HG03442 (cell line): Measurements from ENCODE around the gene SHKBP1.
"Not testable (repeated sequence)": the region's sequence is repeated elsewhere in the genome, so short reads cannot be mapped to it uniquely, and the experiment has no call there.

ENCODE experiments used
- ATAC-seq: cut with Tn5 transposase; IDR thresholded peaks from one replicate; pipeline ENCODE4 v1.9.1; 2021; ENCODE audit warnings: mild to moderate bottlenecking, moderate library complexity; ENCODE audit not compliant: unreplicated experiment

The SHKBP1 gene, protein sequence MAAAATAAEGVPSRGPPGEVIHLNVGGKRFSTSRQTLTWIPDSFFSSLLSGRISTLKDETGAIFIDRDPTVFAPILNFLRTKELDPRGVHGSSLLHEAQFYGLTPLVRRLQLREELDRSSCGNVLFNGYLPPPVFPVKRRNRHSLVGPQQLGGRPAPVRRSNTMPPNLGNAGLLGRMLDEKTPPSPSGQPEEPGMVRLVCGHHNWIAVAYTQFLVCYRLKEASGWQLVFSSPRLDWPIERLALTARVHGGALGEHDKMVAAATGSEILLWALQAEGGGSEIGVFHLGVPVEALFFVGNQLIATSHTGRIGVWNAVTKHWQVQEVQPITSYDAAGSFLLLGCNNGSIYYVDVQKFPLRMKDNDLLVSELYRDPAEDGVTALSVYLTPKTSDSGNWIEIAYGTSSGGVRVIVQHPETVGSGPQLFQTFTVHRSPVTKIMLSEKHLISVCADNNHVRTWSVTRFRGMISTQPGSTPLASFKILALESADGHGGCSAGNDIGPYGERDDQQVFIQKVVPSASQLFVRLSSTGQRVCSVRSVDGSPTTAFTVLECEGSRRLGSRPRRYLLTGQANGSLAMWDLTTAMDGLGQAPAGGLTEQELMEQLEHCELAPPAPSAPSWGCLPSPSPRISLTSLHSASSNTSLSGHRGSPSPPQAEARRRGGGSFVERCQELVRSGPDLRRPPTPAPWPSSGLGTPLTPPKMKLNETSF

GRCh38 chr19:40576585-40577451, at the start of gene SHKBP1:
Gene SHKBP1 (plus strand): TSS chr19:40576873. CDS start chr19:40576900, 27 bp downstream.
- ATAC-seq: peak; percentile 94

GRCh38 chr19:40528078-40528477, 48.6 kb upstream of the SHKBP1 start:
- no peak for ATAC-seq

DNA sequence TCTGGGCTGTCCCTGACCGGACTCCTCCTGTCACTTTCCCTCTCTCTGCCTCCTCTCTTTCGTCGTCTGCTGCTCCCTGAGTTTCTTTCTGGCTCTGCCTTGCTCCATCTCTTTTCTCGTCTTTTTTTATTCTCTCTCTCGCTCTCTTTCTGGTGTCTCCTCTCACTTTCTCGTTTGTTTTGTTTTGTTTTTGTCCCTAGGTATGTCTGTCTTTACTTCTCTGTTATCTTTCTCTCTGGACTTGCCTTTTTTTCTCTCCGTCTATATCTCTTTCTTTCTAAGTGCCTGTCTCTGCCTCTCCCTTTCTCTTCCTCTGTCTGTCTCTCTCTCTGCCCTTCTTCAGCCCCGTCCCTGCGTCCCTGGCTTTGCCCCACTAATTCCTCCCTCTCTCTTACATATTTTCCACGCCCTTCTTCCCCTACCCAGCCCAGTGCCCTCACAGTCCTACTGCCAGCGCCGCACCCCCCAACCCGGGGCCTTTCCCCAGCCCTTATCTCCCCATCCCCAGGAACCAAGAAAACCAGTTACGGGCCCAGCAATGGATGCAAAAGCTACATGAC, 48.1 kb upstream of the SHKBP1 start:
- ATAC-seq: no peak

- no peak for ATAC-seq
Measured at GRCh38 chr19:40529093-40529954, 47.3 kb upstream of the SHKBP1 start.

- no peak for ATAC-seq
Measured at GRCh38 chr19:40530091-40530901, 46.4 kb upstream of the SHKBP1 start.

- ATAC-seq: no peak
Measured at GRCh38 chr19:40533508-40533907, 43.2 kb upstream of the SHKBP1 start.

DNA sequence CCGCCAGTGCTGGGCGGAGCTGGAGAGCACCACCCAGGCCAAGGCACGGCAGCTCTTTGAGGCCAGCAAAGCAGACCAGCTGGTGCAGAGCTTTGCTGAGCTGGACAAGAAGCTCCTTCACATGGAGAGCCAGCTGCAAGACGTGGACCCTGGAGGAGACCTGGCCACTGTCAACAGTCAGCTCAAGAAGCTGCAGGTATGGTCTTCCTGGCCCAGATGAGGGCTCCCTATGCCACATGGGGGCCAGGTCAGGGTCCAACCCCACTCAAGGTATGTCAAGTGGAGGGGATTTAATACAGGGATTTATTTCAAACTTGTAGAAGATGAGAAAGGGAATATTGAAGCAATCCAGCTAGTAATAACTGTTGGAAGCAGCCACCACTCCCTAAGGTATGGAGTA, 42.5 kb upstream of the SHKBP1 start:
- no peak for ATAC-seq

GRCh38 chr19:40539070-40539469, 37.6 kb upstream of the SHKBP1 start:
- no peak for ATAC-seq

- ATAC-seq: no peak
Measured at GRCh38 chr19:40542202-40542859, 34.3 kb upstream of the SHKBP1 start.

DNA sequence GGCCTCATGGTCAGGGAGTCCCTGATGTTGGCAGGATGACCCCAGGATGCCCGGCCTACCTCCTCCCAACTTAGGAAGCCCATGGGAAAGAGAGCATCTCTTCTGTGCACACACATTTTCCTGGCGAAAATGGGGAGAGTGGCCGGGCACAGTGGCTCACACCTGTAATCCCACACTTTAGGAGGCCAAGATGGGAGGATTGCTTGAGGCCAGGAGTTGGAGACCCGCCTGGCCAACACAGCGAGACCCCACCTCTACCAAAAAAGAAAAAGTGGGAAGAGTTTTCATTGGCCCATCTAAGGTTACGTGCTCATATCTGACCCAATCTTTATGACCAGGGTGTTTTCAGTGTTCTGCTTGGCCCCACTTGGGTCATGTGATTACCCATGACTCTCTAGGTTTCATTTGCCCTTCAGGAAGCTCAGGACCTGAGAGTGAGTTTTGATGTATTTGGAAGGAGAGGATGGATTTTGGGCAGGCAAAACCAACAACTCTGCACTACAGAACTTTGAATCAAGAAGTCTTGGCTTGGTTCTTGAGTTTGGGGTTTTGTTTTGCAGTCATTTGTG, 33.6 kb upstream of the SHKBP1 start:
- ATAC-seq: no peak

GRCh38 chr19:40546153-40546841, 30.4 kb upstream of the SHKBP1 start:
- ATAC-seq: not testable (repeated sequence)

GRCh38 chr19:40547190-40547589, 29.5 kb upstream of the SHKBP1 start:
- ATAC-seq: not testable (repeated sequence)

- ATAC-seq: no peak
Measured at GRCh38 chr19:40547836-40548235, 28.8 kb upstream of the SHKBP1 start.

DNA sequence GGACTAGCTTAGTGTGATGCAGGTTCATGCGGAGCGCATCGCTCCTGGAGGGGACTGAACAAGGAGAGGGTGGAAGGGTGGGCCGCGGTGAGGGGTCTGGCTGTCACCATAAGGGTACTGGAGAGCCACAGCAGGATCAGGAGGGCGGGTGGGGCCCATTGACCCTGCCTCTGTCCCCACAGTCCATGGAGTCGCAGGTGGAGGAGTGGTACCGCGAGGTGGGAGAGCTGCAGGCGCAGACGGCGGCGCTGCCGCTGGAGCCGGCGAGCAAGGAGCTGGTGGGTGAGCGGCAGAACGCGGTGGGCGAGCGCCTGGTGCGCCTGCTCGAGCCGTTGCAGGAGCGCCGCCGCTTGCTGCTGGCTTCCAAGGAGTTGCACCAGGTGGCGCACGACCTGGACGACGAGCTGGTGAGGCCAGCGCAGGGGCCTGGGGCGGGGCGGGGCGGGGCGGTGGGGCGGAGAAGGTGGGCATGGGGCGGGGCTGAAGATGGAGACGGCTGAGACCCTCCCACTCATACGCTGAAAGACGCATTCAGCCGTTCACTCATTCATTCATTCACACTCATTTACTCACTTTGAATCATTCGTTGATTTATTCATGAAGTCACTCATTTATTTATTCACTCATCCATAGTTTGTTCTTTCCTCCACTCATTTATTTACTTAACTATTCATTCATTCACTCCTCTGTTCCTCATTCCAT, 27.5 kb upstream of the SHKBP1 start:
- ATAC-seq: no peak

DNA sequence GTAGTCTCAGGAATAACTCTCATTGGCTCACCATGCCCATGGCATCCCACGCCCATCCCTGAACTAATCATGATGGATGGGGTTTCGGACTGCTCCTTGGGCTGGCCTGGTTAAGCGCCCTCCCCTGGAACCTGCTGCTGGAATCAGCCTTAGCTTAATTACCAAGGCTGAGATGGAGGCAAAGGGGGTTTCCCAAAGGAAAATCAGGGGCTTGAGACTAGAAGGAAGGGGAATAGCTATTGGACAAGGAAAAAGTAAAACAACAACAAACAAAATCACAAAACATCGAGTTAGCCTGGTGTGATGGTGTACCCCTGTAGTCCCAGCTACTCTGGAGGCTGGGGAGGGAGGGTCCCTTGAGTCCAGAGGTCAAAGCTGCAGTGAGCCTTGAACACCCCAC, 25.7 kb upstream of the SHKBP1 start:
- ATAC-seq: no peak

- no peak for ATAC-seq
Measured at GRCh38 chr19:40552848-40553247, 23.8 kb upstream of the SHKBP1 start.
